Vagina (tissue), 2 donors: Measurements from ENCODE around the gene ACSM2B. TPM values are rescaled to one million over a fixed set of nuclear protein-coding genes. Genes with fewer than 3 reads are reported as not detected.
"Not testable (repeated sequence)": the region's sequence is repeated elsewhere in the genome, so short reads cannot be mapped to it uniquely, and the experiment has no call there.

Experiments used
- DNase-seq, 2 donors: peaks; one replicate each; pipeline ENCODE4 v3.0.0-alpha.2; 2017; ENCODE audit errors: extremely low spot score in 2 of 2
- H3K27ac ChIP-seq: fragments of 200-600 bp; sonication (generic); one replicate; pipeline ENCODE4 v1.5.1; 2019
- H3K27me3 ChIP-seq: fragments of 200-600 bp; sonication (generic); one replicate; pipeline ENCODE4 v1.5.1; 2019
- H3K36me3 ChIP-seq, 2 donors: fragments of 200-600 bp; sonication (generic); one replicate each; pipeline ENCODE4 v1.5.1; 2017 to 2019
- H3K4me1 ChIP-seq: fragments of 200-600 bp; sonication (generic); one replicate; pipeline ENCODE4 v1.5.1; 2019
- H3K4me3 ChIP-seq, 2 donors: fragments of 200-600 bp; sonication (generic); 1 replicate in 1 of 2; 2 replicates in 1 of 2; pipeline ENCODE4 v1.5.1; 2016 to 2019
- H3K9me3 ChIP-seq: fragments of 200-600 bp; sonication (generic); one replicate; pipeline ENCODE4 v1.5.1; 2019
- POLR2A ChIP-seq, 2 donors: fragments of 450-650 bp; IDR thresholded peaks; one replicate each; pipeline ENCODE4 v1.6.1; 2017; ENCODE audit warnings: antibody characterized with exemption in 2 of 2, mild to moderate bottlenecking in 2 of 2, moderate library complexity in 2 of 2
- POLR2AphosphoS5 ChIP-seq, 2 donors: sonication (generic); formaldehyde crosslinking; IDR thresholded peaks; one replicate each; pipeline ENCODE4 v1.9.0; 2017; ENCODE audit warnings: antibody characterized with exemption in 2 of 2, mild to moderate bottlenecking in 2 of 2, low read depth in 1 of 2; ENCODE audit not compliant: insufficient read depth in 1 of 2
- intact Hi-C: fragments of 100-400 bp; cut with DNase I; formaldehyde crosslinking; loops from one replicate; pipeline ENCODE4 v1.15.1; 2023
- total RNA-seq: library from RNA; depleted of rRNA; stranded (reverse); fragments of >200 nt; gene quantifications from one replicate; pipeline ENCODE4 v1.2.3, GENCODE V29; 2016
- TF ChIP-seq, protein P1 (sequence below), 3 experiments: fragments of 450-650 bp in 2 of 3; fragments of 200-600 bp in 1 of 3; sonication (generic) in 1 of 3; IDR thresholded peaks; one replicate each; pipeline ENCODE4 v1.5.1; 2017 to 2019; ENCODE audit warnings: antibody characterized with exemption in 3 of 3, mild to moderate bottlenecking in 2 of 3, moderate library complexity in 2 of 3

ACSM2B gene
- total RNA-seq, 1 donor from 2014 or later: not detected

DNA sequence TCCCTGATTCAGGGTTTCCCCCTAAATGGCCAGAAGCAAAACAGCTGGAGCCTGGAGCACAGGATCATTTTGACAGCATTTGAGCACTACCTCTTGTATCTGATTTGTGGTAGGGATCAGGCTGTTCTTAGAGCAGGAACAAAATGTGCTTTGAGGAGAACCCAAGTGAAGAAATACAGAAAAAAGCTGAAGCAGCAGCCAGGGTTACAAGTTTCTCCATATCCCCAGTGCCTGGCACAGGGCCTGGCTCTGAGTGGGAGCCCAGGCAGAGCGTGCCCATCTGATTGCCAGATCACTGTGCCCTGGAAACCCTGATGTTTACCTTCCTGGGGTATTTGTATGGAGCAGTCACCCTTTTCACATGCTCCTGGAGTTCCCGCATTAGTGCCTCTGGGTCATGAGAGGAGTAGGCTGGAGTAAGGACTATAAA is 11.5 kb upstream of the ACSM2B start:
- H3K4me3 ChIP-seq, H3K27ac ChIP-seq, intact Hi-C loops, H3K36me3 ChIP-seq, H3K4me1 ChIP-seq, DNase-seq, H3K9me3 ChIP-seq, H3K27me3 ChIP-seq: not testable (repeated sequence)
- TF ChIP-seq POLR2AphosphoS5 (IDR thresholded peaks at IDR 0.05; ENCODE audit: insufficient read depth in 1 of 2, low read depth in 1 of 2): peak; percentile 42 to 69

DNA sequence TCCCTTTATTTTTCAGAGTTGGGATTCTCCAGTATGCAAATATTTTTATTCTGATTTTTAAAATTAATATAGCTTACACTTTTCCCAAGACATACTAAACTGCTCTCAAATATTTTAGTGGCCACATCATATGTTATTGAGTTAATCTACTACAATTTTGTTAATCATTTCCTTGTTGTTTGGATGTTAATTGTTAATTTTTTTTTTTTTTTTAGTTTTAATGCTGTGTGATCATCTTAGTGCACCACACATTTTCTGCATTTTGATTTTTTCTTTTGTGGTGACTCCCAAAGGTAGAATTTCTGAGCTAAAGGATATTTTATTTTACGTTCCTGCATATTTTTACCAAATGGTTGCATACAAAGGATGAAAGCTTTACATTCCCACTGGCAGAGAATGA is 10.5 kb upstream of the ACSM2B start:
- H3K27ac ChIP-seq: peak overlapping the region; percentile 63
- H3K4me3 ChIP-seq, DNase-seq, H3K36me3 ChIP-seq, H3K27me3 ChIP-seq, intact Hi-C loops, H3K4me1 ChIP-seq, H3K9me3 ChIP-seq: not testable (repeated sequence)

- H3K4me1 ChIP-seq, H3K9me3 ChIP-seq, H3K4me3 ChIP-seq, H3K27me3 ChIP-seq, DNase-seq, intact Hi-C loops, H3K27ac ChIP-seq, H3K36me3 ChIP-seq: not testable (repeated sequence)
Measured at GRCh38 chr16:20586112-20586511, 9.9 kb upstream of the ACSM2B start.

GRCh38 chr16:20580487-20581259 is 4.5 kb upstream of the ACSM2B start:
- H3K9me3 ChIP-seq, H3K4me3 ChIP-seq, H3K27ac ChIP-seq, H3K4me1 ChIP-seq, H3K36me3 ChIP-seq, H3K27me3 ChIP-seq, intact Hi-C loops, DNase-seq: not testable (repeated sequence)

DNA sequence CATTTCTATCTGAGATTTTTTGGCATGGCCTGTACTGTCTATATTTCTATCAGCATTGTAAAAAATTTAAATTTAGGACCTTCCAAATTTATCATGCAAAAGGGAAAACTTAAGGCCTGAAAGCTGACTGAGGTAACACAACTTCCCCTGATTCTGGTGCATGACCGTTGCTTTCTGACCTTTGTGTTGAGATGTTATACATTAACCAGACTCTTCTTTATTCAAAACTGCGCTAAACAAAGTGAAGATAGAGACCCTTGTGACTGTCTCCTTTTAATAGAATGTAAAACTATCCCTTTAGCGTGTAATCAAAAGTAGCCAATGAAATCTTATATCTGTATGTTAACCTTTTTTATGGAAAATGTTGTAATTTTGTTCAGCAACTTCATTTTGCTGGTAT is 1.9 kb upstream of the ACSM2B start:
- intact Hi-C loops, H3K4me3 ChIP-seq, DNase-seq, H3K27ac ChIP-seq, H3K36me3 ChIP-seq, H3K27me3 ChIP-seq, H3K9me3 ChIP-seq, H3K4me1 ChIP-seq: not testable (repeated sequence)

DNA sequence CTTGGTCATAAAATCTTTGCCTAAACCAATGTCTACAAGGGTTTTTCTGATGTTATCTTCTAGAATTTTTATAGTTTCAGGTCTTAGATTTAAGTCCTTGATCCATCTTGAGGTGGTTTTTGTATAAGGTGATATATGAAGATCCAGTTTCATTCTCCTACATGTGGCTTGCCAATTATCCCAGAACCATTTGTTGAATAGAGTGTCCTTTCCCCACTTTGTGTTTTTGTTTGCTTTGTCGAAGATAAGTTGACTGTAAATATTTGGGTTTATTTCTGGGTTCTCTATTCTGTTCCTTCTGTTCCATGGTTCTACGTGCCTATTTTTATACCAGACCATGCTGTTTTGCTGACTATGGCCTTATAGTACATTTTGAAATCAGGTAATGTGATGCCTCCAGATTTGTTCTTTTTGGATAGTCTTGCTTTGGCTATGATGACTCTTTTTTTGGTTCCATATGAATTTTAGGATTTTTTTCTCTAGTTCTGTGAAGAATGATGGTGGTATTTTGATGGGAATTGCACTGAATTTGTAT is 7.0 kb downstream of the ACSM2B start:
- intact Hi-C loops, H3K4me3 ChIP-seq, H3K27ac ChIP-seq, H3K36me3 ChIP-seq, H3K4me1 ChIP-seq, H3K27me3 ChIP-seq, H3K9me3 ChIP-seq, DNase-seq: not testable (repeated sequence)

DNA sequence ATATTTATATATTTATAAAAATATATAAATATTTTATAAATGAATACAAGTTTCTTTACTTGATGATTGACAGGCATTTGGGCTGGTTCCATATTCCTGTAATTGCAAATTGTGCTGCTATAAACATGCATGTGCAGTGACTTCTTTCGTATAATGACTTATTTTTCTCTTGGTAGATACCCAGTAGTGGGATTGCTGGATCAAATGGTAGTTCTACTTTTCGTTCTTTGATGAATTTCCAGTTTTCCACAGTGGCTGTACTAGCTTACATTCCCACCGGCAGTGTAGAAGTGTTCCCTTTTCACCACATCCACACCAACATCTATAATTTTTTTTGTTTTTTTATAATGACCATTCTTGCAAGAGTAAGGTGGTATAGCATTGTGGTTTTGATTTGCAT is 7.8 kb downstream of the ACSM2B start:
- intact Hi-C loops: no loop called here
- no peak for DNase-seq
- Histone ChIP-seq H3K36me3 (no peaks in the 10 kb centered on the region), H3K9me3 (no peaks in the 10 kb centered on the region), H3K4me3 (no peak overlapping the region), H3K27me3 (no peaks in the 10 kb centered on the region), H3K4me1 (no peaks in the 10 kb centered on the region), H3K27ac (no peak overlapping the region)
- TF ChIP-seq, protein P1, sequence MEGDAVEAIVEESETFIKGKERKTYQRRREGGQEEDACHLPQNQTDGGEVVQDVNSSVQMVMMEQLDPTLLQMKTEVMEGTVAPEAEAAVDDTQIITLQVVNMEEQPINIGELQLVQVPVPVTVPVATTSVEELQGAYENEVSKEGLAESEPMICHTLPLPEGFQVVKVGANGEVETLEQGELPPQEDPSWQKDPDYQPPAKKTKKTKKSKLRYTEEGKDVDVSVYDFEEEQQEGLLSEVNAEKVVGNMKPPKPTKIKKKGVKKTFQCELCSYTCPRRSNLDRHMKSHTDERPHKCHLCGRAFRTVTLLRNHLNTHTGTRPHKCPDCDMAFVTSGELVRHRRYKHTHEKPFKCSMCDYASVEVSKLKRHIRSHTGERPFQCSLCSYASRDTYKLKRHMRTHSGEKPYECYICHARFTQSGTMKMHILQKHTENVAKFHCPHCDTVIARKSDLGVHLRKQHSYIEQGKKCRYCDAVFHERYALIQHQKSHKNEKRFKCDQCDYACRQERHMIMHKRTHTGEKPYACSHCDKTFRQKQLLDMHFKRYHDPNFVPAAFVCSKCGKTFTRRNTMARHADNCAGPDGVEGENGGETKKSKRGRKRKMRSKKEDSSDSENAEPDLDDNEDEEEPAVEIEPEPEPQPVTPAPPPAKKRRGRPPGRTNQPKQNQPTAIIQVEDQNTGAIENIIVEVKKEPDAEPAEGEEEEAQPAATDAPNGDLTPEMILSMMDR (IDR thresholded peaks at IDR 0.05): no peak
- TF ChIP-seq POLR2A (IDR thresholded peaks at IDR 0.05): no peak

GRCh38 chr16:20566864-20567263 is 9.3 kb downstream of the ACSM2B start:
- no peak for TF ChIP-seq POLR2AphosphoS5 (IDR thresholded peaks at IDR 0.05; ENCODE audit: insufficient read depth in 1 of 2, low read depth in 1 of 2)
- no peak for TF ChIP-seq POLR2A (IDR thresholded peaks at IDR 0.05)
- TF ChIP-seq, protein P1 (IDR thresholded peaks at IDR 0.05): no peak
- H3K27me3 ChIP-seq: no peaks in the 10 kb centered on the region
- DNase-seq: no peak
- no peaks in the 10 kb centered on the region for H3K36me3 ChIP-seq
- H3K4me1 ChIP-seq: no peaks in the 10 kb centered on the region
- H3K9me3 ChIP-seq: no peaks in the 10 kb centered on the region
- no peak overlapping the region for H3K4me3 ChIP-seq
- intact Hi-C loops: no loop called here
- no peak overlapping the region for H3K27ac ChIP-seq

DNA sequence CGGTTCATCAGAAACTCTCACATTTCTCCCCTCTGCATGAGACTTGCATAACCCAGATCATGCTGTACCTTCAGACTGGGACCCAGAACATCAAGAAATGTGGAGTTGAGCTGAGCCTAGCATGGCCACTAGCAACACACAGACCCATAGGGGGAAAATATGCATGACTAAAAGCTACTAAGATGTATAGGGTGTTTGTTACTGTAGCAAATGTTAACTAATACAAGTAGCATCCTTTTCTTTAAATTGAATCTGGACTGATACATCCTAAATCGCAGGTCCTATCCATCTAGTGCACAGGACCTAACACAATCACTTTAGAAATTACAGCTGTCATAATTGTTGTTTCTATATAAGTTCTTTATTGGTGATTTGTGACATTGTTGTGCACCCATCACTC is 10.8 kb downstream of the ACSM2B start:
- DNase-seq, H3K4me3 ChIP-seq, H3K4me1 ChIP-seq, intact Hi-C loops, H3K9me3 ChIP-seq, H3K36me3 ChIP-seq, H3K27me3 ChIP-seq, H3K27ac ChIP-seq: not testable (repeated sequence)

GRCh38 chr16:20564218-20564617 is 11.9 kb downstream of the ACSM2B start:
- H3K27ac ChIP-seq, intact Hi-C loops, DNase-seq, H3K9me3 ChIP-seq, H3K27me3 ChIP-seq, H3K4me1 ChIP-seq, H3K36me3 ChIP-seq, H3K4me3 ChIP-seq: not testable (repeated sequence)

GRCh38 chr16:20555628-20556027 is 20.5 kb downstream of the ACSM2B start:
- H3K27ac ChIP-seq, H3K36me3 ChIP-seq, H3K27me3 ChIP-seq, intact Hi-C loops, H3K4me1 ChIP-seq, DNase-seq, H3K9me3 ChIP-seq, H3K4me3 ChIP-seq: not testable (repeated sequence)
